K562 (cell line): ENCODE data around the gene ZNF33A.

ENCODE experiments used
- ATF2 ChIP-seq: sonication (generic); formaldehyde crosslinking; IDR thresholded peaks from 2 replicates; pipeline ENCODE4 v1.8.1; 2022; ENCODE audit warnings: missing genetic modification reagents
- CBX2 ChIP-seq: fragments of 200-600 bp; sonication (generic); IDR thresholded peaks from one replicate; pipeline ENCODE4 v1.6.1; 2012; ENCODE audit warnings: mild to moderate bottlenecking, low read length, inconsistent platforms; ENCODE audit not compliant: insufficient read depth, poor library complexity, severe bottlenecking
- CHD4 ChIP-seq: fragments of 200-600 bp; sonication (generic); IDR thresholded peaks from 3 replicates; pipeline ENCODE4 v1.6.1; 2012; ENCODE audit warnings: low read depth, mild to moderate bottlenecking, mixed read lengths, low read length, inconsistent platforms; ENCODE audit not compliant: insufficient read depth, insufficient replicate concordance, poor library complexity, severe bottlenecking
- KAT8 ChIP-seq: fragments of 450-650 bp; IDR thresholded peaks from 2 replicates; pipeline ENCODE4 v1.6.1; 2016; ENCODE audit warnings: low read depth, mild to moderate bottlenecking
- POLR3A ChIP-seq: IDR thresholded peaks from 2 replicates; pipeline ENCODE4 v1.6.1; 2011; ENCODE audit warnings: borderline replicate concordance, mild to moderate bottlenecking, moderate library complexity; ENCODE audit not compliant: insufficient read length, insufficient read depth; ENCODE audit errors: extremely low read depth
- RFX5 ChIP-seq: IDR thresholded peaks from 2 replicates; pipeline ENCODE4 v1.6.1; 2011; ENCODE audit warnings: low read depth, mild to moderate bottlenecking, improper control_type of control experiment, low read length
- SETDB1 ChIP-seq: IDR thresholded peaks from one replicate; pipeline ENCODE4 v1.6.1; 2012; ENCODE audit warnings: low read length, control low read depth, inconsistent platforms
- SMAD1 ChIP-seq: fragments of 150-350 bp; IDR thresholded peaks from 2 replicates; pipeline ENCODE4 v1.6.1; 2014; ENCODE audit warnings: low read length, low read depth; ENCODE audit not compliant: partially characterized antibody
- TAF1 ChIP-seq: IDR thresholded peaks from 2 replicates; pipeline ENCODE4 v1.6.1; 2011; ENCODE audit warnings: mild to moderate bottlenecking, low read length, moderate library complexity; ENCODE audit not compliant: insufficient read depth, control insufficient read depth, severe bottlenecking; ENCODE audit errors: extremely low read depth
- ZBTB33 ChIP-seq: sonication (generic); formaldehyde crosslinking; IDR thresholded peaks from 2 replicates; pipeline ENCODE4 v1.8.1; 2023; ENCODE audit warnings: mild to moderate bottlenecking, missing genetic modification reagents
- ZNF184 ChIP-seq: sonication (generic); formaldehyde crosslinking; IDR thresholded peaks from 2 replicates; pipeline ENCODE4 v1.5.0; 2020; ENCODE audit warnings: missing genetic modification reagents
- ZNF274 ChIP-seq: IDR thresholded peaks from 2 replicates; pipeline ENCODE4 v1.6.1; 2011; ENCODE audit warnings: low read depth, mild to moderate bottlenecking, low read length, moderate library complexity, borderline replicate concordance
- TF ChIP-seq, protein P1 (sequence below), 3 experiments: IDR thresholded peaks in 2 of 3; conservative IDR thresholded peaks in 1 of 3; 2 replicates each; pipeline ENCODE4 v1.5.1; 2011 to 2012; ENCODE audit warnings: low read length in 3 of 3, mild to moderate bottlenecking in 3 of 3, control low read depth in 2 of 3, improper control_type of control experiment in 1 of 3, inconsistent platforms in 1 of 3, low read depth in 1 of 3, mixed read lengths in 1 of 3, moderate library complexity in 1 of 3; ENCODE audit not compliant: insufficient read depth in 2 of 3
- TF ChIP-seq, protein P2 (sequence below): fragments of 450-650 bp; IDR thresholded peaks from 2 replicates; pipeline ENCODE4 v1.6.1; 2017; ENCODE audit warnings: mild to moderate bottlenecking, moderate library complexity

GRCh38 chr10:38003588-38003987 lies 6.9 kb upstream of the ZNF33A start:
- no peak for TF ChIP-seq KAT8
- TF ChIP-seq ZNF184 (CRISPR knock-in tag): no peak
- TF ChIP-seq CBX2: no peak
- TF ChIP-seq ZBTB33 (CRISPR knock-in tag): no peak
- no peak for TF ChIP-seq ATF2 (CRISPR knock-in tag)
- TF ChIP-seq TAF1: no peak
- no peak for TF ChIP-seq POLR3A
- TF ChIP-seq ZNF274: no peak
- no peak for TF ChIP-seq SMAD1
- TF ChIP-seq, protein P1, sequence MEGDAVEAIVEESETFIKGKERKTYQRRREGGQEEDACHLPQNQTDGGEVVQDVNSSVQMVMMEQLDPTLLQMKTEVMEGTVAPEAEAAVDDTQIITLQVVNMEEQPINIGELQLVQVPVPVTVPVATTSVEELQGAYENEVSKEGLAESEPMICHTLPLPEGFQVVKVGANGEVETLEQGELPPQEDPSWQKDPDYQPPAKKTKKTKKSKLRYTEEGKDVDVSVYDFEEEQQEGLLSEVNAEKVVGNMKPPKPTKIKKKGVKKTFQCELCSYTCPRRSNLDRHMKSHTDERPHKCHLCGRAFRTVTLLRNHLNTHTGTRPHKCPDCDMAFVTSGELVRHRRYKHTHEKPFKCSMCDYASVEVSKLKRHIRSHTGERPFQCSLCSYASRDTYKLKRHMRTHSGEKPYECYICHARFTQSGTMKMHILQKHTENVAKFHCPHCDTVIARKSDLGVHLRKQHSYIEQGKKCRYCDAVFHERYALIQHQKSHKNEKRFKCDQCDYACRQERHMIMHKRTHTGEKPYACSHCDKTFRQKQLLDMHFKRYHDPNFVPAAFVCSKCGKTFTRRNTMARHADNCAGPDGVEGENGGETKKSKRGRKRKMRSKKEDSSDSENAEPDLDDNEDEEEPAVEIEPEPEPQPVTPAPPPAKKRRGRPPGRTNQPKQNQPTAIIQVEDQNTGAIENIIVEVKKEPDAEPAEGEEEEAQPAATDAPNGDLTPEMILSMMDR (IDR thresholded peaks at IDR 0.05 in 2 of 3, conservative IDR thresholded peaks at IDR 0.05 in 1 of 3; ENCODE audit: insufficient read depth in 2 of 3, low read depth in 1 of 3, low read length in 3 of 3): no peak
- no peak for TF ChIP-seq RFX5
- TF ChIP-seq, protein P2, sequence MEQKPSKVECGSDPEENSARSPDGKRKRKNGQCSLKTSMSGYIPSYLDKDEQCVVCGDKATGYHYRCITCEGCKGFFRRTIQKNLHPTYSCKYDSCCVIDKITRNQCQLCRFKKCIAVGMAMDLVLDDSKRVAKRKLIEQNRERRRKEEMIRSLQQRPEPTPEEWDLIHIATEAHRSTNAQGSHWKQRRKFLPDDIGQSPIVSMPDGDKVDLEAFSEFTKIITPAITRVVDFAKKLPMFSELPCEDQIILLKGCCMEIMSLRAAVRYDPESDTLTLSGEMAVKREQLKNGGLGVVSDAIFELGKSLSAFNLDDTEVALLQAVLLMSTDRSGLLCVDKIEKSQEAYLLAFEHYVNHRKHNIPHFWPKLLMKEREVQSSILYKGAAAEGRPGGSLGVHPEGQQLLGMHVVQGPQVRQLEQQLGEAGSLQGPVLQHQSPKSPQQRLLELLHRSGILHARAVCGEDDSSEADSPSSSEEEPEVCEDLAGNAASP: no peak
- no peak for TF ChIP-seq SETDB1
- TF ChIP-seq CHD4: no peak
